Testis (tissue), 3 donors: ENCODE results near the gene CACNA1C. TPM values are rescaled to one million over a fixed set of nuclear protein-coding genes. Genes with fewer than 3 reads are reported as not detected.

Experiments
- DNase-seq: peaks from one replicate; pipeline ENCODE4 v3.0.0-alpha.2; 2019
- H3K27ac ChIP-seq, 2 donors: fragments of 200-600 bp; sonication (generic); one replicate each; pipeline ENCODE4 v1.5.1; 2019
- H3K27me3 ChIP-seq: fragments of 200-600 bp; sonication (generic); one replicate; pipeline ENCODE4 v1.5.1; 2019
- H3K36me3 ChIP-seq: fragments of 200-600 bp; sonication (generic); one replicate; pipeline ENCODE4 v1.5.1; 2017; ENCODE audit warnings: low read depth; ENCODE audit errors: missing control alignments
- H3K4me1 ChIP-seq: fragments of 200-600 bp; sonication (generic); one replicate; pipeline ENCODE4 v1.5.1; 2019
- H3K4me3 ChIP-seq, 2 donors: fragments of 200-600 bp; sonication (generic); one replicate each; pipeline ENCODE4 v1.5.1; 2017 to 2019
- H3K9me3 ChIP-seq: fragments of 200-600 bp; sonication (generic); one replicate; pipeline ENCODE4 v1.5.1; 2017
- POLR2A ChIP-seq: fragments of 450-650 bp; IDR thresholded peaks from one replicate; pipeline ENCODE4 v1.6.1; 2017; ENCODE audit warnings: antibody characterized with exemption, mild to moderate bottlenecking, moderate library complexity
- WGBS, 2 donors: methylation state at CpG; one replicate each; pipeline ENCODE4 v1.1.5; 2018; 5-methylcytosine and 5-hydroxymethylcytosine counted together
- intact Hi-C: fragments of 100-400 bp; cut with DNase I; formaldehyde crosslinking; loops from one replicate; pipeline ENCODE4 v1.15.1; 2023; ENCODE audit warnings: low total_unique reads
- polyA plus RNA-seq: library from polyadenylated mRNA; stranded (reverse); fragments of 350-450 nt; fragmentation: Illumina TruSeq; extraction: RNeasy Lipid Tissue Mini Kit (QIAGEN cat#74804); gene quantifications from one replicate; pipeline ENCODE4 v1.2.3, GENCODE V29; 2014; ENCODE audit warnings: low read depth, low replicate concordance; ENCODE audit not compliant: insufficient read depth
- total RNA-seq, 2 donors: library from RNA; depleted of rRNA; stranded (reverse); fragments of >200 nt; gene quantifications; one replicate each; pipeline ENCODE4 v1.2.3, GENCODE V29; 2016
- TF ChIP-seq, protein P1 (sequence below), 3 experiments: fragments of 450-650 bp in 2 of 3; fragments of 200-600 bp in 1 of 3; sonication (generic) in 1 of 3; IDR thresholded peaks; one replicate each; pipeline ENCODE4 v1.5.1; 2016 to 2019; ENCODE audit warnings: antibody characterized with exemption in 3 of 3, mild to moderate bottlenecking in 2 of 3, moderate library complexity in 1 of 3

CACNA1C gene
- total and polyA plus RNA-seq, 3 donors from 2014 or later = 20.3 to 36.8 (median 32.0) TPM

- H3K27ac ChIP-seq = no peak overlapping the region
- DNase-seq = no peak
Observed at GRCh38 chr12:2187195-2187945, 134.6 kb downstream of the CACNA1C start.

DNA sequence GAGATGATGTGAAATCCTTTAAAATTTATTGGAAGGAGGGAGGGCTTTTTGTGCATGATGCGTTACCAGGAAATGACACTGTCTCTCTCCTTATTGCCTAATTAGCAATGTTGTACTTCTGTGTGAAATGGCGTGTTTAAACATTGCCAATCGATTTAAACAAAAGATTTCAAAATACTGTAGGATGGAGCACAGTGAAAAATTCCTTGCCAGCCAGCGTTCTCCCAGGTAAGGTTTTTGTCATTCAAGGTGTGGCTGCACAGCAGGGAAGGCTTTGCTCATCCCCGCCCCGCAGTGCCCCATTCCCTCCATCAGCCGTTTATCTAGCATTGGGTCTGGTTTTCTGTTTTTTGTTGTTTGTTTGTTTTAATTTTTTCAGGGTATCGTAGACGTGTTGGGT lies 137.3 kb downstream of the CACNA1C start:
- Histone ChIP-seq H3K36me3 (no peaks in the 10 kb centered on the region), H3K27me3 (no peaks in the 10 kb centered on the region), H3K4me1 (peaks cover 3% of the 10 kb centered on the region), H3K27ac (no peak overlapping the region), H3K4me3 (no peak overlapping the region), H3K9me3 (no peaks in the 10 kb centered on the region)
- TF ChIP-seq POLR2A = no peak
- TF ChIP-seq, protein P1, sequence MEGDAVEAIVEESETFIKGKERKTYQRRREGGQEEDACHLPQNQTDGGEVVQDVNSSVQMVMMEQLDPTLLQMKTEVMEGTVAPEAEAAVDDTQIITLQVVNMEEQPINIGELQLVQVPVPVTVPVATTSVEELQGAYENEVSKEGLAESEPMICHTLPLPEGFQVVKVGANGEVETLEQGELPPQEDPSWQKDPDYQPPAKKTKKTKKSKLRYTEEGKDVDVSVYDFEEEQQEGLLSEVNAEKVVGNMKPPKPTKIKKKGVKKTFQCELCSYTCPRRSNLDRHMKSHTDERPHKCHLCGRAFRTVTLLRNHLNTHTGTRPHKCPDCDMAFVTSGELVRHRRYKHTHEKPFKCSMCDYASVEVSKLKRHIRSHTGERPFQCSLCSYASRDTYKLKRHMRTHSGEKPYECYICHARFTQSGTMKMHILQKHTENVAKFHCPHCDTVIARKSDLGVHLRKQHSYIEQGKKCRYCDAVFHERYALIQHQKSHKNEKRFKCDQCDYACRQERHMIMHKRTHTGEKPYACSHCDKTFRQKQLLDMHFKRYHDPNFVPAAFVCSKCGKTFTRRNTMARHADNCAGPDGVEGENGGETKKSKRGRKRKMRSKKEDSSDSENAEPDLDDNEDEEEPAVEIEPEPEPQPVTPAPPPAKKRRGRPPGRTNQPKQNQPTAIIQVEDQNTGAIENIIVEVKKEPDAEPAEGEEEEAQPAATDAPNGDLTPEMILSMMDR (IDR thresholded peaks at IDR 0.05) = no peak
- WGBS, 2 donors = 89 to 90% methylated on average over 9 of the region's 9 CpGs
- no peak for DNase-seq
- intact Hi-C loops = no loop called here

More at GRCh38 chr12:2187195-2187945, 134.6 kb downstream of the CACNA1C start:
- no peaks in the 10 kb centered on the region for H3K4me1 ChIP-seq
- TF ChIP-seq, protein P1 (IDR thresholded peaks at IDR 0.05) = no peak
- no peak for TF ChIP-seq POLR2A
- H3K27me3 ChIP-seq = no peaks in the 10 kb centered on the region
- no peak overlapping the region for H3K4me3 ChIP-seq
- intact Hi-C loops = no loop called here
- WGBS, 2 donors = 86 to 89% methylated on average over 12 to 15 of the region's 15 CpGs
- H3K9me3 ChIP-seq = no peaks in the 10 kb centered on the region
- H3K36me3 ChIP-seq = no peaks in the 10 kb centered on the region

DNA sequence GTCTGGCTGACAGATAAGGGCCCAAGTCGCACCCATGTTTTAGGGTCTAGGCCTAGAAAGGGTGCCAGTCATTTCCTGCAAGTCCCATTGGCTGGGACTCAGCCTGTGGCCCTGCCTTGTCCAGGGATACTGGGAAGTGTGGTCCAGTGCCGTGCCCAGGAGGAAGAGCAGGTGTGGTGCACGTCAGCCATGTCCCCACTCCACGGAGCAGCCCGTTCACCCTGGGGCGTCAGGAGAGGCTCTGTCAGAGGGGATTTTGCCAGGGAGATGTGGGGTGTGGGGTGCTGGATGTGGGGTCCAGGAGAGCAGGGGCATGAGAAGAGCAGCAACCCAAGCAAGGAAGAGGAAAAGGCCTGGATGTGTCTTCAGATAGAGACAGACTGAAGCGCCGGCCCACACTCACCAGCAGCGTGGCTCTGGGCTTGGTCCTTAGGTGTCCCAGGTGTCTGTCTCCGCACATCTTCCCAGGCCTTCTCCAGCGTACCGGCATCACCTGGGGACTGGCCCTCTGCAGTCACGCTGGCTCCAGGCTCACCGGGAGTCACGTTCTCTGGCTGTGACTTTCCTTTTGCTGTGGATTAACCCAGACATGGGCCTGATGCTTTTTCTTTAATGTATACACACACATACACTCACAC lies 138.2 kb downstream of the CACNA1C start:
- 92 to 93% methylated on average over 15 of the region's 15 CpGs for WGBS, 2 donors
- peaks cover 3% of the 10 kb centered on the region for H3K4me1 ChIP-seq
- H3K27me3 ChIP-seq = no peaks in the 10 kb centered on the region
- no peak overlapping the region for H3K27ac ChIP-seq
- H3K4me3 ChIP-seq = no peak overlapping the region
- H3K9me3 ChIP-seq = no peaks in the 10 kb centered on the region
- H3K36me3 ChIP-seq = no peaks in the 10 kb centered on the region
- intact Hi-C loops = no loop called here
- DNase-seq = no peak
- TF ChIP-seq, protein P1 (IDR thresholded peaks at IDR 0.05) = no peak
- no peak for TF ChIP-seq POLR2A

- Histone ChIP-seq H3K4me1 (peaks cover 3% of the 10 kb centered on the region), H3K36me3 (no peaks in the 10 kb centered on the region), H3K9me3 (no peaks in the 10 kb centered on the region), H3K27me3 (no peaks in the 10 kb centered on the region), H3K27ac (no peak overlapping the region), H3K4me3 (no peak overlapping the region)
- WGBS, 2 donors = 90 to 93% methylated on average over 17 to 19 of the region's 19 CpGs
- DNase-seq = no peak
- intact Hi-C loops = no loop called here
- TF ChIP-seq, protein P1 (IDR thresholded peaks at IDR 0.05) = no peak
- no peak for TF ChIP-seq POLR2A
Observed at GRCh38 chr12:2191534-2192153, 138.9 kb downstream of the CACNA1C start.
